Activated B cell treated with CpG ODN at 0.5 μM for 24 hours (primary cell): ENCODE measurements around the gene DOCK2. TPM values are rescaled to one million over a fixed set of nuclear protein-coding genes. Genes with fewer than 3 reads are reported as not detected.

Experiments
- ATAC-seq: fragments of 200-7000 bp; cut with Tn5 transposase; one replicate; pipeline ENCODE4 v1.10.0; 2021; ENCODE audit warnings: low read depth, mild to moderate bottlenecking, moderate library complexity
- CTCF ChIA-PET: fragments of 350-600 bp; sonication (Branson Sonifier 250); formaldehyde crosslinking; loops from one replicate; lab custom pipeline; 2021; ENCODE audit warnings: antibody characterized with exemption; lab: Charles Lee
- POLR2A ChIA-PET: fragments of 350-600 bp; sonication (Branson Sonifier 250); formaldehyde crosslinking; loops from one replicate; lab custom pipeline; 2021; ENCODE audit warnings: antibody characterized with exemption; lab: Charles Lee
- DNase-seq: peaks from one replicate; pipeline ENCODE4 v3.0.0; 2022
- H3K27ac Mint-ChIP-seq: one replicate; pipeline ENCODE4 v1.8.0; 2020; ENCODE audit warnings: mixed read lengths
- H3K27me3 Mint-ChIP-seq: one replicate; pipeline ENCODE4 v1.8.0; 2021; ENCODE audit warnings: mixed read lengths
- H3K36me3 Mint-ChIP-seq: one replicate; pipeline ENCODE4 v1.8.0; 2021; ENCODE audit warnings: low read depth, mixed read lengths
- H3K4me1 Mint-ChIP-seq: one replicate; pipeline ENCODE4 v1.8.0; 2021; ENCODE audit warnings: mixed read lengths
- H3K4me3 Mint-ChIP-seq: one replicate; pipeline ENCODE4 v1.8.0; 2020; ENCODE audit warnings: mild to moderate bottlenecking, mixed read lengths
- H3K9me3 Mint-ChIP-seq: one replicate; pipeline ENCODE4 v1.8.0; 2020; ENCODE audit warnings: mixed read lengths
- intact Hi-C: fragments of 100-400 bp; cut with micrococcal nuclease; formaldehyde crosslinking; loops from one replicate; pipeline ENCODE4 v1.15.1; 2024
- total RNA-seq: library from RNA; stranded (reverse); gene quantifications from 2 replicates; pipeline ENCODE4 v1.2.3, GENCODE V29; 2022
- TF ChIP-seq, protein P1 (sequence below): fragments of 200-600 bp; IDR thresholded peaks from one replicate; pipeline ENCODE4 v1.8.0; 2022; ENCODE audit warnings: antibody characterized with exemption, mild to moderate bottlenecking

Gene DOCK2
- total RNA-seq, 1 donor from 2014 or later = 344 TPM

DNA sequence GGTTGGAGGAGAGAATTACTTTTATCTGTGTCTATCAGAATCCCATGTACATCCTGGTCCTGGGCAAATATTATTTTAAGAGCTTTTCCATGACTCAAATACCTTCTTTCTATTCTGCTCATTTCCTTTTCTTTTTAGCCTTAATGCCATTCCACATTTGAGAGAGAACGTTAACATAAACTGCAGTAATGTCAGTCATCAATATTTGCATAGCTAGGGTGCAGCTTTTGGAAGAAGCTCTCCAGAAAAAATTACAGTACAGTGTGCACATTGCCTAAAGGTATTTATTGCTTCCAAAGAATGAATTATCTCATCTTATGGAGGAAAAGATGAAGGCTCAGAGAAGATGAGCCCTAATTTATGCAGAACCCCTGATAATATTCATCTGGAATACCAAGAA is 284.9 kb downstream of the DOCK2 start:
- ATAC-seq = no peak
- ChIA-PET CTCF (no interaction called here), POLR2A (no interaction called here)
- DNase-seq = no peak
- H3K27me3 Mint-ChIP-seq = no peaks in the 10 kb centered on the region
- no peak overlapping the region for H3K4me3 Mint-ChIP-seq
- H3K4me1 Mint-ChIP-seq = peaks cover 3% of the 10 kb centered on the region
- H3K36me3 Mint-ChIP-seq = peaks cover 65% of the 10 kb centered on the region
- TF ChIP-seq, protein P1, sequence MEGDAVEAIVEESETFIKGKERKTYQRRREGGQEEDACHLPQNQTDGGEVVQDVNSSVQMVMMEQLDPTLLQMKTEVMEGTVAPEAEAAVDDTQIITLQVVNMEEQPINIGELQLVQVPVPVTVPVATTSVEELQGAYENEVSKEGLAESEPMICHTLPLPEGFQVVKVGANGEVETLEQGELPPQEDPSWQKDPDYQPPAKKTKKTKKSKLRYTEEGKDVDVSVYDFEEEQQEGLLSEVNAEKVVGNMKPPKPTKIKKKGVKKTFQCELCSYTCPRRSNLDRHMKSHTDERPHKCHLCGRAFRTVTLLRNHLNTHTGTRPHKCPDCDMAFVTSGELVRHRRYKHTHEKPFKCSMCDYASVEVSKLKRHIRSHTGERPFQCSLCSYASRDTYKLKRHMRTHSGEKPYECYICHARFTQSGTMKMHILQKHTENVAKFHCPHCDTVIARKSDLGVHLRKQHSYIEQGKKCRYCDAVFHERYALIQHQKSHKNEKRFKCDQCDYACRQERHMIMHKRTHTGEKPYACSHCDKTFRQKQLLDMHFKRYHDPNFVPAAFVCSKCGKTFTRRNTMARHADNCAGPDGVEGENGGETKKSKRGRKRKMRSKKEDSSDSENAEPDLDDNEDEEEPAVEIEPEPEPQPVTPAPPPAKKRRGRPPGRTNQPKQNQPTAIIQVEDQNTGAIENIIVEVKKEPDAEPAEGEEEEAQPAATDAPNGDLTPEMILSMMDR = no peak
- no peaks in the 10 kb centered on the region for H3K9me3 Mint-ChIP-seq
- H3K27ac Mint-ChIP-seq = no peak overlapping the region
- intact Hi-C loops = no loop called here

DNA sequence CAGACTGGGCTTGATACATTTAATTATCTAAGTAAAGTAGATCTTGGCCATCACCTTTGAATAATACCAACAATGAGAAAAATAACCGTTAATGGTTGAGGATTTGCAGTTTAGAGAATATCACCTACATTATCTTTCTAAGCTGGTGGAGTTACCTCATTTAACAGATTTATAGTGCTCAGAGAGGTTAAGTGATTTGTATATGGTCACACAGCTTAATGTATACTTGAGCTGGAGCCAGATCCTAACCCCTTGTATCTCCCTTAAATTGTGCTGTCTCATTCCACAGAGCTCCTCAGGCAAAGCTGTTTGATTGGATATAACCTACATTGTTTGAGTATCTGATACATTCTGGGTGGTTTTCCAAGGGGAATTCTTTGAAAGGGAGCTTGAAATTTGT is 285.4 kb downstream of the DOCK2 start:
- DNase-seq = no peak
- POLR2A ChIA-PET = no interaction called here
- Mint-ChIP-seq H3K36me3 (peaks cover 65% of the 10 kb centered on the region), H3K4me1 (peaks cover 3% of the 10 kb centered on the region), H3K4me3 (no peak overlapping the region), H3K9me3 (no peaks in the 10 kb centered on the region), H3K27me3 (no peaks in the 10 kb centered on the region), H3K27ac (no peak overlapping the region)
- TF ChIP-seq, protein P1 = no peak
- CTCF ChIA-PET = no interaction called here
- no peak for ATAC-seq
- intact Hi-C loops = no loop called here

DNA sequence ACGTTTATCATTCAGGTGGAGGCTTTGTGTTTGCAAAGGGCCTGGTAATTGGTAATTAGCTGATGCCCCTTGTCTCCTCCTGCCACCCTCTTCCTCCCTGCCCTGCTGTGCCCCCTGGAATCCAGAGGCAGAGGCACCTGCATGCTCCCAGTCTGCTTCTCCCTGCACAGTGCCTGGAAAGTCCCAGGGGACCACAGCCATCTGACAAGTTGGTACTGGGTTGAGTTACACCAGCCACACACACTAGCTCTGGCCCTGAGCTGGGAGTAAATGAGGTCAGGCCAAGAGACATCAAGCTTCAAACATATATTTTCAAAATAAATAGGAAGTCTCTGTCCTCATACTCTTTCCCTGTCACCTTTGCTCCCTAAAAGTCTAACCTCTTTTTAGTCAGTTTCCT is 286.9 kb downstream of the DOCK2 start:
- Mint-ChIP-seq H3K27ac (no peak overlapping the region), H3K27me3 (no peaks in the 10 kb centered on the region), H3K36me3 (peaks cover 69% of the 10 kb centered on the region), H3K4me1 (peaks cover 3% of the 10 kb centered on the region), H3K4me3 (no peak overlapping the region), H3K9me3 (no peaks in the 10 kb centered on the region)
- ATAC-seq (no peak), DNase-seq (no peak)
- CTCF ChIA-PET = no interaction called here
- TF ChIP-seq, protein P1 = no peak
- POLR2A ChIA-PET = no interaction called here
- intact Hi-C loops = no loop called here

DNA sequence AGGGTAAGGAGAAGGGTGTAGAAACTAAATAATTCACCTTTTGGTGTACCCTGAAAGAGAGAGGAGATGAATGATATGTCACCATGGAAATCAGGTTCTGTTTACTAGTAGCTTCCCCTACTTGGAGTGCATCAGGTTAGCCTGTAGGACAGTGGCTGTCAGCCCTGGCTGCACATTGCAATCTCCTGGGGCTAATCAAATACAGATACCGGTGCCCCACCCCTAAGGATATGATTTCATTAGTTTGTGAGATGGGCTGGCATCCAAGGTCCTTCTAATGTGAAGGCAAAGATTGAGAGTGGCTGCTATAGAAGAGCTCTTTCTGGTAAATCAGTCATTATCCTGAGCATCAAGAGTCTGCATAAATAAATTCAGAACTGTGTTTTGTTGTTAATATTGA is 296.1 kb downstream of the DOCK2 start:
- H3K27me3 Mint-ChIP-seq = no peaks in the 10 kb centered on the region
- H3K9me3 Mint-ChIP-seq = no peaks in the 10 kb centered on the region
- TF ChIP-seq, protein P1 = no peak
- ChIA-PET POLR2A (no interaction called here), CTCF (no interaction called here)
- peaks cover 75% of the 10 kb centered on the region for H3K36me3 Mint-ChIP-seq
- H3K4me1 Mint-ChIP-seq = peaks cover 22% of the 10 kb centered on the region
- ATAC-seq (no peak), DNase-seq (no peak)
- no peak overlapping the region for H3K27ac Mint-ChIP-seq
- intact Hi-C loops = no loop called here
- no peak overlapping the region for H3K4me3 Mint-ChIP-seq

DNA sequence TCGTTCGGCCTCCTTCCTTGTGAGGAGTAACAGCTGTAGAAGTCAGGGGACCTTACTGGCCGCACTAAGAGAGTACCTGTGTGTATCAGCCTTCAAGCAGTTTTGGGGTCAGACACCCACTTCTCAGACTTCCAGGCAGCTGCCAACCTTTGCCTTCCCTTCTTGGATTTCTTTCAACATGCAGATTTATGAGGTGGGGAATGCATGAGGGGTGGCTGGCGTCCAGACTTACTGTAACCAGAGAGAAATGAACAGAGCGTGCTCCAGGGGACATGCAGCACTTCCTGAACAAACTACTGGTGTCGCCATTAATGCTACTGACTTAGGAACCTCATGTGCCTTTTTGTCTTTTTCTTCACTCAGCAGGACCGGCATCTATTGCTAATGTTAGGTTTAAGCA is 296.5 kb downstream of the DOCK2 start:
- ATAC-seq = no peak
- CTCF ChIA-PET = no interaction called here
- POLR2A ChIA-PET = no interaction called here
- H3K27ac Mint-ChIP-seq = no peak overlapping the region
- no peaks in the 10 kb centered on the region for H3K9me3 Mint-ChIP-seq
- TF ChIP-seq, protein P1 = no peak
- H3K4me3 Mint-ChIP-seq = no peak overlapping the region
- intact Hi-C loops = no loop called here
- peaks cover 74% of the 10 kb centered on the region for H3K36me3 Mint-ChIP-seq
- DNase-seq = no peak
- peaks cover 22% of the 10 kb centered on the region for H3K4me1 Mint-ChIP-seq
- H3K27me3 Mint-ChIP-seq = no peaks in the 10 kb centered on the region
